GM23338 (cell line): ENCODE measurements around the gene EHD3. TPM values are rescaled to one million over a fixed set of nuclear protein-coding genes. Genes with fewer than 3 reads are reported as not detected.

ENCODE experiments used
- ATAC-seq: fragments of 200-7000 bp; cut with Tn5 transposase; 3 replicates; pipeline ENCODE4 v1.9.1; 2020
- DNase-seq: peaks from one replicate; pipeline ENCODE4 v3.0.0-alpha.2; 2015; ENCODE audit warnings: low spot score
- H2AFZ ChIP-seq: fragments of 200-600 bp; sonication (generic); 2 replicates; pipeline ENCODE4 v1.8.0; 2016; ENCODE audit warnings: antibody characterized with exemption, mild to moderate bottlenecking, moderate library complexity
- H3F3A ChIP-seq: fragments of 200-600 bp; sonication (generic); replicated peaks from 2 replicates; pipeline ENCODE4 v1.8.0; 2017; ENCODE audit warnings: antibody characterized with exemption, mixed run types, low read depth
- H3K27ac ChIP-seq: fragments of 200-600 bp; sonication (generic); 2 replicates; pipeline ENCODE4 v1.6.1; 2016; ENCODE audit warnings: low read depth
- H3K27me3 ChIP-seq: fragments of 200-600 bp; sonication (generic); 2 replicates; pipeline ENCODE4 v1.8.0; 2016; ENCODE audit warnings: mild to moderate bottlenecking, mixed run types, moderate library complexity; ENCODE audit not compliant: insufficient read depth
- H3K36me3 ChIP-seq: fragments of 200-600 bp; sonication (generic); 2 replicates; pipeline ENCODE4 v1.8.0; 2016; ENCODE audit warnings: mild to moderate bottlenecking; ENCODE audit not compliant: insufficient read depth
- H3K4me1 ChIP-seq: fragments of 200-600 bp; sonication (generic); 2 replicates; pipeline ENCODE4 v1.8.0; 2016; ENCODE audit warnings: mild to moderate bottlenecking, moderate library complexity; ENCODE audit not compliant: insufficient read depth
- H3K4me2 ChIP-seq: fragments of 200-600 bp; sonication (generic); 2 replicates; pipeline ENCODE4 v1.7.1; 2017; ENCODE audit warnings: mixed run types
- H3K4me3 ChIP-seq: fragments of 200-600 bp; sonication (generic); 2 replicates; pipeline ENCODE4 v1.6.1; 2016; ENCODE audit warnings: mixed run types
- H3K79me2 ChIP-seq: fragments of 200-600 bp; sonication (generic); replicated peaks from 2 replicates; pipeline ENCODE4 v1.8.0; 2017; ENCODE audit warnings: mild to moderate bottlenecking; ENCODE audit not compliant: insufficient read depth
- H3K9me2 ChIP-seq: fragments of 200-600 bp; sonication (generic); 2 replicates; pipeline ENCODE4 v1.8.0; 2017; ENCODE audit not compliant: insufficient read depth
- H4K20me1 ChIP-seq: fragments of 200-600 bp; sonication (generic); replicated peaks from 2 replicates; pipeline ENCODE4 v1.8.0; 2017; ENCODE audit warnings: mild to moderate bottlenecking; ENCODE audit not compliant: insufficient read depth
- H3K27ac Mint-ChIP-seq: 2 replicates; pipeline ENCODE4 v1.8.0; 2020; ENCODE audit warnings: inconsistent platforms, mild to moderate bottlenecking, moderate library complexity, mixed read lengths
- H3K27me3 Mint-ChIP-seq: 3 replicates; pipeline ENCODE4 v1.8.0; 2022; ENCODE audit warnings: low read depth, mild to moderate bottlenecking, moderate library complexity, mixed read lengths, inconsistent platforms; ENCODE audit not compliant: insufficient read depth, poor library complexity
- H3K36me3 Mint-ChIP-seq: 3 replicates; pipeline ENCODE4 v1.8.0; 2021; ENCODE audit warnings: low read depth, mild to moderate bottlenecking, inconsistent platforms, moderate library complexity, mixed read lengths
- H3K4me1 Mint-ChIP-seq: 3 replicates; pipeline ENCODE4 v1.8.0; 2020; ENCODE audit warnings: mild to moderate bottlenecking, inconsistent platforms, mixed read lengths
- H3K4me3 Mint-ChIP-seq: 3 replicates; pipeline ENCODE4 v1.8.0; 2021; ENCODE audit warnings: moderate library complexity, mild to moderate bottlenecking, inconsistent platforms, mixed read lengths
- H3K9me3 Mint-ChIP-seq: 3 replicates; pipeline ENCODE4 v1.8.0; 2020; ENCODE audit warnings: moderate library complexity, mild to moderate bottlenecking, inconsistent platforms, mixed read lengths
- CREB1 ChIP-seq: fragments of 250-450 bp; sonication (Bioruptor Pico); IDR thresholded peaks from 2 replicates; pipeline ENCODE4 v1.5.0; 2020; ENCODE audit warnings: low read depth, mild to moderate bottlenecking, moderate library complexity
- CTCF ChIP-seq, 2 experiments: fragments of 200-600 bp in 1 of 2; sonication (generic) in 1 of 2; conservative IDR thresholded peaks; 2 replicates each; pipeline versions ENCODE4 v1.5.1 to v1.6.1; 2016 to 2017; ENCODE audit warnings: antibody characterized with exemption in 2 of 2, low read depth in 2 of 2, mild to moderate bottlenecking in 2 of 2, moderate library complexity in 1 of 2
- ETS1 ChIP-seq: IDR thresholded peaks from 2 replicates; pipeline ENCODE4 v1.6.1; 2016; ENCODE audit warnings: antibody characterized with exemption
- EZH2 ChIP-seq: fragments of 200-600 bp; sonication (generic); IDR thresholded peaks from one replicate; pipeline ENCODE4 v1.8.0; 2017; ENCODE audit warnings: antibody characterized with exemption, mild to moderate bottlenecking, low read depth; ENCODE audit not compliant: unreplicated experiment
- EZH2phosphoT487 ChIP-seq: fragments of 200-600 bp; sonication (generic); IDR thresholded peaks from one replicate; pipeline ENCODE4 v1.8.1; 2018; ENCODE audit warnings: antibody characterized with exemption; ENCODE audit not compliant: unreplicated experiment
- JUNB ChIP-seq: IDR thresholded peaks from one replicate; pipeline ENCODE4 v1.6.1; 2016; ENCODE audit warnings: antibody characterized with exemption; ENCODE audit not compliant: unreplicated experiment
- NANOG ChIP-seq: IDR thresholded peaks from 2 replicates; pipeline ENCODE4 v1.6.1; 2016; ENCODE audit warnings: antibody characterized with exemption, borderline replicate concordance
- POLR2AphosphoS5 ChIP-seq: IDR thresholded peaks from 2 replicates; pipeline ENCODE4 v1.6.1; 2016; ENCODE audit warnings: antibody characterized with exemption, low read depth
- REST ChIP-seq: IDR thresholded peaks from one replicate; pipeline ENCODE4 v1.6.1; 2018; ENCODE audit warnings: antibody characterized with exemption; ENCODE audit not compliant: unreplicated experiment
- STAT1 ChIP-seq: IDR thresholded peaks from one replicate; pipeline ENCODE4 v1.6.1; 2016; ENCODE audit warnings: antibody characterized with exemption; ENCODE audit not compliant: unreplicated experiment
- ZNF114 ChIP-seq: fragments of 250-450 bp; sonication (Bioruptor Pico); IDR thresholded peaks from 2 replicates; pipeline ENCODE4 v1.5.0; 2020; ENCODE audit warnings: mild to moderate bottlenecking, moderate library complexity
- ZNF331 ChIP-seq: fragments of 250-450 bp; sonication (Bioruptor Pico); IDR thresholded peaks from 2 replicates; pipeline ENCODE4 v1.5.0; 2020; ENCODE audit warnings: low read depth, mild to moderate bottlenecking, moderate library complexity
- polyA plus RNA-seq: library from polyadenylated mRNA; unstranded; fragments of >200 nt; fragmentation: Nextera tagmentation; extraction: Ambion mirVana; gene quantifications from 2 replicates; pipeline ENCODE4 v1.2.1, GENCODE V29; 2016
- total RNA-seq: library from RNA; depleted of rRNA; stranded (reverse); fragments of >200 nt; shearing (Covaris generic); gene quantifications from 2 replicates; pipeline ENCODE4 v1.2.3, GENCODE V29; 2014

Gene EHD3
- total and polyA plus RNA-seq, 2 experiments from 2014 or later, result 3.3 to 12.6 TPM

GRCh38 chr2:31193806-31194205 lies 40.1 kb upstream of the EHD3 start (continued):
- TF ChIP-seq CTCF (conservative IDR thresholded peaks at IDR 0.05; ENCODE audit: low read depth in 2 of 2), result no peak
- no peak for TF ChIP-seq STAT1
- no peak for TF ChIP-seq POLR2AphosphoS5

- H3K79me2 ChIP-seq, result no peaks in the 10 kb centered on the region
- peaks cover 17% of the 10 kb centered on the region; the same call in 1 of the 2 replicates for H3K9me2 ChIP-seq
- no peak overlapping the region for H3K4me3 ChIP-seq
- no peaks in the 10 kb centered on the region for H3F3A ChIP-seq
- H3K36me3 Mint-ChIP-seq, result no peaks in the 10 kb centered on the region
- no peaks in the 10 kb centered on the region for H3K4me1 ChIP-seq
- H3K4me2 ChIP-seq, result no peak overlapping the region
- no peak overlapping the region for H3K27ac ChIP-seq
- no peaks in the 10 kb centered on the region for H3K9me3 Mint-ChIP-seq
- no peaks in the 10 kb centered on the region for H4K20me1 ChIP-seq
- no peak overlapping the region for H3K4me3 Mint-ChIP-seq
- peaks cover 4% of the 10 kb centered on the region; the same call in 2 of the 3 replicates for H3K4me1 Mint-ChIP-seq
- H3K27ac Mint-ChIP-seq, result no peak overlapping the region
- ATAC-seq (no peak), DNase-seq (no peak)
- H3K36me3 ChIP-seq, result no peaks in the 10 kb centered on the region
- peaks cover 5% of the 10 kb centered on the region for H3K27me3 Mint-ChIP-seq
- no peaks in the 10 kb centered on the region for H3K27me3 ChIP-seq
- H2AFZ ChIP-seq, result no peak overlapping the region
- no peak for TF ChIP-seq STAT1
- no peak for TF ChIP-seq JUNB
- no peak for TF ChIP-seq NANOG
- TF ChIP-seq EZH2phosphoT487, result no peak
- no peak for TF ChIP-seq REST
- no peak for TF ChIP-seq POLR2AphosphoS5
- no peak for TF ChIP-seq ZNF331 (CRISPR knock-in tag)
- TF ChIP-seq EZH2, result no peak
- no peak for TF ChIP-seq ZNF114 (CRISPR knock-in tag)
- TF ChIP-seq CTCF (conservative IDR thresholded peaks at IDR 0.05; ENCODE audit: low read depth in 2 of 2), result no peak
- TF ChIP-seq CREB1 (CRISPR knock-in tag), result no peak
- no peak for TF ChIP-seq ETS1
Observed at GRCh38 chr2:31196622-31197021, 37.3 kb upstream of the EHD3 start.
